ENCODE measurements around the gene CAPN12. TPM values are rescaled to one million over a fixed set of nuclear protein-coding genes. Genes with fewer than 3 reads are reported as not detected.
"Not testable (repeated sequence)": the region's sequence is repeated elsewhere in the genome, so short reads cannot be mapped to it uniquely, and the experiment has no call there.

The CAPN12 gene
- total and polyA plus RNA-seq, 2 experiments from 2014 or later = 19.1 to 20.5 TPM

DNA sequence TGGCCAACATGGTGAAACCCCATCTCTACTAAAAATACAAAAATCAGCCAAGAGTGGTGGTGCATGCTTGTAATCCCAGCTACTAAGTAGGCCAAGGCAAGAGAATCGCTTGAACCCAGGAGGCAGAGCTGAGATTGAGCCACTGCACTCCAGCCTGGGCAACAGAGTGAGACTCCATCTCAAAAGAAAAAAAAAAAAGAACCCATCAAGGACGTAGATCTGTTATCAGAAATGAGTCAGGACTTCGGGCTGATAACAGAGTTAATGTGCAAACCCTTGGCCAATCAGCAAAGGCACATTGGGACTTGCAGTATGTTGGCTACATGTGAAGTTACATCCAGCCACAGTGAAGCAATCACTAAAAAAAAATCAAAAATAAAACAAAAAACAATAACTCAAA is 40.0 kb upstream of the CAPN12 start:
- H3K27ac Mint-ChIP-seq = no peak overlapping the region
- Histone ChIP-seq H3K9me2 (ENCODE audit: insufficient read depth) (no peaks in the 10 kb centered on the region), H3K36me3 (ENCODE audit: insufficient read depth) (no peaks in the 10 kb centered on the region), H3K4me3 (no peak overlapping the region), H3K79me2 (replicated peaks; ENCODE audit: insufficient read depth) (no peaks in the 10 kb centered on the region), H3K4me2 (no peak overlapping the region), H3F3A (replicated peaks; ENCODE audit: low read depth) (no peaks in the 10 kb centered on the region), H4K20me1 (replicated peaks; ENCODE audit: insufficient read depth) (no peaks in the 10 kb centered on the region), H3K27ac (ENCODE audit: low read depth) (no peak overlapping the region), H2AFZ (no peak overlapping the region), H3K4me1 (ENCODE audit: insufficient read depth) (no peaks in the 10 kb centered on the region), H3K27me3 (ENCODE audit: insufficient read depth) (no peaks in the 10 kb centered on the region)
- H3K4me1 Mint-ChIP-seq = no peaks in the 10 kb centered on the region; the same call in 2 of the 3 replicates
- no peak for ATAC-seq
- DNase-seq (ENCODE audit: low spot score) = no peak
- H3K27me3 Mint-ChIP-seq (ENCODE audit: insufficient read depth, low read depth, poor library complexity) = peaks cover 10% of the 10 kb centered on the region
- H3K9me3 Mint-ChIP-seq = no peaks in the 10 kb centered on the region; the same call in 2 of the 3 replicates
- H3K36me3 Mint-ChIP-seq (ENCODE audit: low read depth) = no peaks in the 10 kb centered on the region
- H3K4me3 Mint-ChIP-seq = no peak overlapping the region
- TF ChIP-seq, protein P1, sequence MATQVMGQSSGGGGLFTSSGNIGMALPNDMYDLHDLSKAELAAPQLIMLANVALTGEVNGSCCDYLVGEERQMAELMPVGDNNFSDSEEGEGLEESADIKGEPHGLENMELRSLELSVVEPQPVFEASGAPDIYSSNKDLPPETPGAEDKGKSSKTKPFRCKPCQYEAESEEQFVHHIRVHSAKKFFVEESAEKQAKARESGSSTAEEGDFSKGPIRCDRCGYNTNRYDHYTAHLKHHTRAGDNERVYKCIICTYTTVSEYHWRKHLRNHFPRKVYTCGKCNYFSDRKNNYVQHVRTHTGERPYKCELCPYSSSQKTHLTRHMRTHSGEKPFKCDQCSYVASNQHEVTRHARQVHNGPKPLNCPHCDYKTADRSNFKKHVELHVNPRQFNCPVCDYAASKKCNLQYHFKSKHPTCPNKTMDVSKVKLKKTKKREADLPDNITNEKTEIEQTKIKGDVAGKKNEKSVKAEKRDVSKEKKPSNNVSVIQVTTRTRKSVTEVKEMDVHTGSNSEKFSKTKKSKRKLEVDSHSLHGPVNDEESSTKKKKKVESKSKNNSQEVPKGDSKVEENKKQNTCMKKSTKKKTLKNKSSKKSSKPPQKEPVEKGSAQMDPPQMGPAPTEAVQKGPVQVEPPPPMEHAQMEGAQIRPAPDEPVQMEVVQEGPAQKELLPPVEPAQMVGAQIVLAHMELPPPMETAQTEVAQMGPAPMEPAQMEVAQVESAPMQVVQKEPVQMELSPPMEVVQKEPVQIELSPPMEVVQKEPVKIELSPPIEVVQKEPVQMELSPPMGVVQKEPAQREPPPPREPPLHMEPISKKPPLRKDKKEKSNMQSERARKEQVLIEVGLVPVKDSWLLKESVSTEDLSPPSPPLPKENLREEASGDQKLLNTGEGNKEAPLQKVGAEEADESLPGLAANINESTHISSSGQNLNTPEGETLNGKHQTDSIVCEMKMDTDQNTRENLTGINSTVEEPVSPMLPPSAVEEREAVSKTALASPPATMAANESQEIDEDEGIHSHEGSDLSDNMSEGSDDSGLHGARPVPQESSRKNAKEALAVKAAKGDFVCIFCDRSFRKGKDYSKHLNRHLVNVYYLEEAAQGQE (IDR thresholded peaks at IDR 0.05; ENCODE audit: unreplicated experiment) = no peak
- TF ChIP-seq, protein P2, sequence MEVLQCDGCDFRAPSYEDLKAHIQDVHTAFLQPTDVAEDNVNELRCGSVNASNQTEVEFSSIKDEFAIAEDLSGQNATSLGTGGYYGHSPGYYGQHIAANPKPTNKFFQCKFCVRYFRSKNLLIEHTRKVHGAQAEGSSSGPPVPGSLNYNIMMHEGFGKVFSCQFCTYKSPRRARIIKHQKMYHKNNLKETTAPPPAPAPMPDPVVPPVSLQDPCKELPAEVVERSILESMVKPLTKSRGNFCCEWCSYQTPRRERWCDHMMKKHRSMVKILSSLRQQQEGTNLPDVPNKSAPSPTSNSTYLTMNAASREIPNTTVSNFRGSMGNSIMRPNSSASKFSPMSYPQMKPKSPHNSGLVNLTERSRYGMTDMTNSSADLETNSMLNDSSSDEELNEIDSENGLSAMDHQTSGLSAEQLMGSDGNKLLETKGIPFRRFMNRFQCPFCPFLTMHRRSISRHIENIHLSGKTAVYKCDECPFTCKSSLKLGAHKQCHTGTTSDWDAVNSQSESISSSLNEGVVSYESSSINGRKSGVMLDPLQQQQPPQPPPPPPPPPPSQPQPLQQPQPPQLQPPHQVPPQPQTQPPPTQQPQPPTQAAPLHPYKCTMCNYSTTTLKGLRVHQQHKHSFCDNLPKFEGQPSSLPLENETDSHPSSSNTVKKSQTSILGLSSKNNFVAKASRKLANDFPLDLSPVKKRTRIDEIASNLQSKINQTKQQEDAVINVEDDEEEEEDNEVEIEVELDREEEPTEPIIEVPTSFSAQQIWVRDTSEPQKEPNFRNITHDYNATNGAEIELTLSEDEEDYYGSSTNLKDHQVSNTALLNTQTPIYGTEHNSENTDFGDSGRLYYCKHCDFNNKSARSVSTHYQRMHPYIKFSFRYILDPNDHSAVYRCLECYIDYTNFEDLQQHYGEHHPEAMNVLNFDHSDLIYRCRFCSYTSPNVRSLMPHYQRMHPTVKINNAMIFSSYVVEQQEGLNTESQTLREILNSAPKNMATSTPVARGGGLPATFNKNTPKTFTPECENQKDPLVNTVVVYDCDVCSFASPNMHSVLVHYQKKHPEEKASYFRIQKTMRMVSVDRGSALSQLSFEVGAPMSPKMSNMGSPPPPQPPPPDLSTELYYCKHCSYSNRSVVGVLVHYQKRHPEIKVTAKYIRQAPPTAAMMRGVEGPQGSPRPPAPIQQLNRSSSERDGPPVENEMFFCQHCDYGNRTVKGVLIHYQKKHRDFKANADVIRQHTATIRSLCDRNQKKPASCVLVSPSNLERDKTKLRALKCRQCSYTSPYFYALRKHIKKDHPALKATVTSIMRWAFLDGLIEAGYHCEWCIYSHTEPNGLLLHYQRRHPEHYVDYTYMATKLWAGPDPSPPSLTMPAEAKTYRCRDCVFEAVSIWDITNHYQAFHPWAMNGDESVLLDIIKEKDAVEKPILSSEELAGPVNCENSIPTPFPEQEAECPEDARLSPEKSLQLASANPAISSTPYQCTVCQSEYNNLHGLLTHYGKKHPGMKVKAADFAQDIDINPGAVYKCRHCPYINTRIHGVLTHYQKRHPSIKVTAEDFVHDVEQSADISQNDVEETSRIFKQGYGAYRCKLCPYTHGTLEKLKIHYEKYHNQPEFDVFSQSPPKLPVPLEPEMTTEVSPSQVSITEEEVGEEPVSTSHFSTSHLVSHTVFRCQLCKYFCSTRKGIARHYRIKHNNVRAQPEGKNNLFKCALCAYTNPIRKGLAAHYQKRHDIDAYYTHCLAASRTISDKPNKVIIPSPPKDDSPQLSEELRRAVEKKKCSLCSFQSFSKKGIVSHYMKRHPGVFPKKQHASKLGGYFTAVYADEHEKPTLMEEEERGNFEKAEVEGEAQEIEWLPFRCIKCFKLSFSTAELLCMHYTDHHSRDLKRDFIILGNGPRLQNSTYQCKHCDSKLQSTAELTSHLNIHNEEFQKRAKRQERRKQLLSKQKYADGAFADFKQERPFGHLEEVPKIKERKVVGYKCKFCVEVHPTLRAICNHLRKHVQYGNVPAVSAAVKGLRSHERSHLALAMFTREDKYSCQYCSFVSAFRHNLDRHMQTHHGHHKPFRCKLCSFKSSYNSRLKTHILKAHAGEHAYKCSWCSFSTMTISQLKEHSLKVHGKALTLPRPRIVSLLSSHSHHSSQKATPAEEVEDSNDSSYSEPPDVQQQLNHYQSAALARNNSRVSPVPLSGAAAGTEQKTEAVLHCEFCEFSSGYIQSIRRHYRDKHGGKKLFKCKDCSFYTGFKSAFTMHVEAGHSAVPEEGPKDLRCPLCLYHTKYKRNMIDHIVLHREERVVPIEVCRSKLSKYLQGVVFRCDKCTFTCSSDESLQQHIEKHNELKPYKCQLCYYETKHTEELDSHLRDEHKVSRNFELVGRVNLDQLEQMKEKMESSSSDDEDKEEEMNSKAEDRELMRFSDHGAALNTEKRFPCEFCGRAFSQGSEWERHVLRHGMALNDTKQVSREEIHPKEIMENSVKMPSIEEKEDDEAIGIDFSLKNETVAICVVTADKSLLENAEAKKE (CRISPR knock-in tag; IDR thresholded peaks at IDR 0.05) = no peak
- no peak for TF ChIP-seq POLR2AphosphoS5 (IDR thresholded peaks at IDR 0.05; ENCODE audit: low read depth)
- TF ChIP-seq, protein P3, sequence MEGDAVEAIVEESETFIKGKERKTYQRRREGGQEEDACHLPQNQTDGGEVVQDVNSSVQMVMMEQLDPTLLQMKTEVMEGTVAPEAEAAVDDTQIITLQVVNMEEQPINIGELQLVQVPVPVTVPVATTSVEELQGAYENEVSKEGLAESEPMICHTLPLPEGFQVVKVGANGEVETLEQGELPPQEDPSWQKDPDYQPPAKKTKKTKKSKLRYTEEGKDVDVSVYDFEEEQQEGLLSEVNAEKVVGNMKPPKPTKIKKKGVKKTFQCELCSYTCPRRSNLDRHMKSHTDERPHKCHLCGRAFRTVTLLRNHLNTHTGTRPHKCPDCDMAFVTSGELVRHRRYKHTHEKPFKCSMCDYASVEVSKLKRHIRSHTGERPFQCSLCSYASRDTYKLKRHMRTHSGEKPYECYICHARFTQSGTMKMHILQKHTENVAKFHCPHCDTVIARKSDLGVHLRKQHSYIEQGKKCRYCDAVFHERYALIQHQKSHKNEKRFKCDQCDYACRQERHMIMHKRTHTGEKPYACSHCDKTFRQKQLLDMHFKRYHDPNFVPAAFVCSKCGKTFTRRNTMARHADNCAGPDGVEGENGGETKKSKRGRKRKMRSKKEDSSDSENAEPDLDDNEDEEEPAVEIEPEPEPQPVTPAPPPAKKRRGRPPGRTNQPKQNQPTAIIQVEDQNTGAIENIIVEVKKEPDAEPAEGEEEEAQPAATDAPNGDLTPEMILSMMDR (conservative IDR thresholded peaks at IDR 0.05; ENCODE audit: low read depth in 2 of 2) = no peak
- TF ChIP-seq EZH2 (IDR thresholded peaks at IDR 0.05; ENCODE audit: low read depth, unreplicated experiment) = no peak
- TF ChIP-seq ZNF114 (CRISPR knock-in tag; IDR thresholded peaks at IDR 0.05) = no peak
- no peak for TF ChIP-seq STAT1 (IDR thresholded peaks at IDR 0.05; ENCODE audit: unreplicated experiment)
- TF ChIP-seq, protein P4, sequence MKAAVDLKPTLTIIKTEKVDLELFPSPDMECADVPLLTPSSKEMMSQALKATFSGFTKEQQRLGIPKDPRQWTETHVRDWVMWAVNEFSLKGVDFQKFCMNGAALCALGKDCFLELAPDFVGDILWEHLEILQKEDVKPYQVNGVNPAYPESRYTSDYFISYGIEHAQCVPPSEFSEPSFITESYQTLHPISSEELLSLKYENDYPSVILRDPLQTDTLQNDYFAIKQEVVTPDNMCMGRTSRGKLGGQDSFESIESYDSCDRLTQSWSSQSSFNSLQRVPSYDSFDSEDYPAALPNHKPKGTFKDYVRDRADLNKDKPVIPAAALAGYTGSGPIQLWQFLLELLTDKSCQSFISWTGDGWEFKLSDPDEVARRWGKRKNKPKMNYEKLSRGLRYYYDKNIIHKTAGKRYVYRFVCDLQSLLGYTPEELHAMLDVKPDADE (IDR thresholded peaks at IDR 0.05) = no peak

DNA sequence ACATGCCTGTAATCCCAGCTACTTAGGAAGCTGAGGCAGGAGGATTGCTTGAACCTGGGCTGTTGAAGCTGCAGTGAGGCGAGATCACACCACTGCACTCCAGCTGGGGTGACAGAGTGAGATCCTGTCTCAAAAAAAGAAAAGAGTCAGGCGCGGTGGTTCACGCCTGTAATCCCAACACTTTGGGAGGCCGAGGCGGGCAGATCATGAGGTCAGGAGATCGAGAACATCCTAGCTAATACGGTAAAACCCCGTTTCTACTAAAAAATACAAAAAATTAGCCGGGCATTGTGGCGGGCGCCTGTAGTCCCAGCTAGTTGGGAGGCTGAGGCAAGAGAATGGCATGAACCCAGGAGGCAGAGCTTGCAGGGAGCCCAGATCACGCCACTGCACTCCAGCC is 37.9 kb upstream of the CAPN12 start:
- H3K4me1 Mint-ChIP-seq; H3K4me3 ChIP-seq; DNase-seq (ENCODE audit: low spot score); H3K27me3 Mint-ChIP-seq (ENCODE audit: insufficient read depth, low read depth, poor library complexity); H3K9me3 Mint-ChIP-seq; H3F3A ChIP-seq (replicated peaks; ENCODE audit: low read depth); H3K27me3 ChIP-seq (ENCODE audit: insufficient read depth); ATAC-seq; H3K36me3 Mint-ChIP-seq (ENCODE audit: low read depth); H3K9me2 ChIP-seq (ENCODE audit: insufficient read depth); H4K20me1 ChIP-seq (replicated peaks; ENCODE audit: insufficient read depth); H3K4me2 ChIP-seq; H3K79me2 ChIP-seq (replicated peaks; ENCODE audit: insufficient read depth); H3K36me3 ChIP-seq (ENCODE audit: insufficient read depth); H2AFZ ChIP-seq; H3K27ac Mint-ChIP-seq; H3K27ac ChIP-seq (ENCODE audit: low read depth); H3K4me3 Mint-ChIP-seq; H3K4me1 ChIP-seq (ENCODE audit: insufficient read depth): not testable (repeated sequence)
